ENCODE data around the gene HK2. TPM values are rescaled to one million over a fixed set of nuclear protein-coding genes. Genes with fewer than 3 reads are reported as not detected.

HK2 gene
- total and polyA plus RNA-seq, 7 experiments from 2014 or later, result 3.6 to 74.6 (median 12.1) TPM

GRCh38 chr2:74858281-74858680, 24.4 kb downstream of the HK2 start:
- intact Hi-C loops (cut with micrococcal nuclease), result no loop called here
- Histone ChIP-seq H3K27me3 (ENCODE audit: control insufficient read depth in 2 of 2, insufficient read depth in 2 of 2, low read length in 2 of 2) (no peaks in the 10 kb centered on the region), H3K4me1 (ENCODE audit: control insufficient read depth in 2 of 2, insufficient read depth in 2 of 2, low read length in 2 of 2) (no peaks in the 10 kb centered on the region), H3K9me3 (ENCODE audit: control insufficient read depth in 2 of 3, low read length in 3 of 3) (no peaks in the 10 kb centered on the region), H3K27ac (ENCODE audit: low read depth, low read length) (no peak overlapping the region), H3K36me3 (ENCODE audit: control insufficient read depth in 2 of 3, insufficient read depth in 3 of 3, low read length in 3 of 3) (peaks cover 0 to 18% (median 0%) of the 10 kb centered on the region in 3 experiments), H3K4me3 (ENCODE audit: low read length) (no peak overlapping the region)
- DNase-seq (no peak), ATAC-seq (no peak)
- H3K4me3 Mint-ChIP-seq, result no peak overlapping the region
- H3K4me1 Mint-ChIP-seq, result peaks cover 5 to 46% (median 15%) of the 10 kb centered on the region in 7 donors
- H3K9me3 Mint-ChIP-seq, result no peaks in the 10 kb centered on the region
- peak overlapping the region in 1 of 9 donors; percentile 26 for H3K27ac Mint-ChIP-seq
- no peaks in the 10 kb centered on the region for H3K27me3 Mint-ChIP-seq
- POLR2A ChIA-PET, result interaction anchor here (0.6 to 0.9 kb wide), 2 partner anchors 14 to 77 kb away, joined by 3 to 4 read pairs; no protein-coding TSS in a partner anchor
- CTCF ChIA-PET, result interaction anchor here (0.6 kb wide), 2 partner anchors 117 to 257 kb away, joined by 3 to 10 read pairs; no protein-coding TSS in a partner anchor
- peaks cover 4 to 26% (median 22%) of the 10 kb centered on the region in 5 donors for H3K36me3 Mint-ChIP-seq

- H3K27ac ChIP-seq (ENCODE audit: low read depth, low read length), result no peak overlapping the region
- Mint-ChIP-seq H3K4me1 (peaks cover 5 to 56% (median 15%) of the 10 kb centered on the region in 7 donors), H3K27ac (peak overlapping the region in 1 of 9 donors; percentile 17), H3K4me3 (no peak overlapping the region), H3K9me3 (no peaks in the 10 kb centered on the region), H3K36me3 (peaks cover 4 to 21% (median 19%) of the 10 kb centered on the region in 5 donors), H3K27me3 (no peaks in the 10 kb centered on the region)
- DNase-seq, result no peak
- peaks cover 0 to 12% (median 0%) of the 10 kb centered on the region in 3 experiments for H3K36me3 ChIP-seq (ENCODE audit: control insufficient read depth in 2 of 3, insufficient read depth in 3 of 3, low read length in 3 of 3)
- CTCF ChIA-PET, result no interaction called here
- H3K9me3 ChIP-seq (ENCODE audit: control insufficient read depth in 2 of 3, low read length in 3 of 3), result no peaks in the 10 kb centered on the region
- POLR2A ChIA-PET, result no interaction called here
- no peaks in the 10 kb centered on the region for H3K4me1 ChIP-seq (ENCODE audit: control insufficient read depth in 2 of 2, insufficient read depth in 2 of 2, low read length in 2 of 2)
- intact Hi-C loops (cut with micrococcal nuclease), result no loop called here
- H3K27me3 ChIP-seq (ENCODE audit: control insufficient read depth in 2 of 2, insufficient read depth in 2 of 2, low read length in 2 of 2), result no peaks in the 10 kb centered on the region
- no peak for ATAC-seq
- H3K4me3 ChIP-seq (ENCODE audit: low read length), result no peak overlapping the region
Observed at GRCh38 chr2:74860079-74860478, 26.2 kb downstream of the HK2 start.

GRCh38 chr2:74860521-74860920, 26.6 kb downstream of the HK2 start:
- Histone ChIP-seq H3K36me3 (ENCODE audit: control insufficient read depth in 2 of 3, insufficient read depth in 3 of 3, low read length in 3 of 3) (peaks cover 0 to 8% (median 0%) of the 10 kb centered on the region in 3 experiments), H3K4me3 (ENCODE audit: low read length) (no peak overlapping the region), H3K4me1 (ENCODE audit: control insufficient read depth in 2 of 2, insufficient read depth in 2 of 2, low read length in 2 of 2) (no peaks in the 10 kb centered on the region), H3K9me3 (ENCODE audit: control insufficient read depth in 2 of 3, low read length in 3 of 3) (no peaks in the 10 kb centered on the region), H3K27ac (ENCODE audit: low read depth, low read length) (no peak overlapping the region), H3K27me3 (ENCODE audit: control insufficient read depth in 2 of 2, insufficient read depth in 2 of 2, low read length in 2 of 2) (no peaks in the 10 kb centered on the region)
- no peak overlapping the region for H3K4me3 Mint-ChIP-seq
- H3K27me3 Mint-ChIP-seq, result no peaks in the 10 kb centered on the region
- ChIA-PET POLR2A (no interaction called here), CTCF (no interaction called here)
- ATAC-seq (no peak), DNase-seq (no peak)
- H3K27ac Mint-ChIP-seq, result peak overlapping the region in 1 of 9 donors; percentile 17
- H3K9me3 Mint-ChIP-seq, result no peaks in the 10 kb centered on the region
- intact Hi-C loops (cut with micrococcal nuclease), result no loop called here
- peaks cover 2 to 19% (median 15%) of the 10 kb centered on the region in 5 donors for H3K36me3 Mint-ChIP-seq
- peaks cover 5 to 53% (median 17%) of the 10 kb centered on the region in 7 donors for H3K4me1 Mint-ChIP-seq

GRCh38 chr2:74861531-74861930, 27.6 kb downstream of the HK2 start:
- peaks cover 0 to 3% (median 0%) of the 10 kb centered on the region in 3 experiments for H3K36me3 ChIP-seq (ENCODE audit: control insufficient read depth in 2 of 3, insufficient read depth in 3 of 3, low read length in 3 of 3)
- H3K27ac ChIP-seq (ENCODE audit: low read depth, low read length), result no peak overlapping the region
- H3K36me3 Mint-ChIP-seq, result peaks cover 0 to 11% (median 5%) of the 10 kb centered on the region in 5 donors
- peaks cover 8 to 54% (median 24%) of the 10 kb centered on the region in 7 donors for H3K4me1 Mint-ChIP-seq
- no peak overlapping the region for H3K4me3 Mint-ChIP-seq
- no peaks in the 10 kb centered on the region for H3K9me3 ChIP-seq (ENCODE audit: control insufficient read depth in 2 of 3, low read length in 3 of 3)
- peak overlapping the region in 1 of 9 donors; percentile 12 for H3K27ac Mint-ChIP-seq
- DNase-seq (no peak), ATAC-seq (no peak)
- no peaks in the 10 kb centered on the region for H3K4me1 ChIP-seq (ENCODE audit: control insufficient read depth in 2 of 2, insufficient read depth in 2 of 2, low read length in 2 of 2)
- H3K9me3 Mint-ChIP-seq, result no peaks in the 10 kb centered on the region
- H3K27me3 ChIP-seq (ENCODE audit: control insufficient read depth in 2 of 2, insufficient read depth in 2 of 2, low read length in 2 of 2), result no peaks in the 10 kb centered on the region
- no peaks in the 10 kb centered on the region for H3K27me3 Mint-ChIP-seq
- intact Hi-C loops (cut with micrococcal nuclease), result no loop called here
- POLR2A ChIA-PET, result no interaction called here
- no peak overlapping the region for H3K4me3 ChIP-seq (ENCODE audit: low read length)
- CTCF ChIA-PET, result no interaction called here

- Mint-ChIP-seq H3K4me1 (peaks cover 10 to 56% (median 25%) of the 10 kb centered on the region in 7 donors), H3K9me3 (no peaks in the 10 kb centered on the region), H3K27ac (peak overlapping the region in 1 of 9 donors; percentile 12), H3K36me3 (peaks cover 0 to 10% (median 3%) of the 10 kb centered on the region in 5 donors), H3K27me3 (no peaks in the 10 kb centered on the region), H3K4me3 (no peak overlapping the region)
- CTCF ChIA-PET, result interaction anchor here (1.9 kb wide), 1 partner anchor 15 kb away, joined by 6 read pairs; no protein-coding TSS in a partner anchor
- no peak overlapping the region for H3K4me3 ChIP-seq (ENCODE audit: low read length)
- POLR2A ChIA-PET, result interaction anchor here (1.2 kb wide), 1 partner anchor 13 kb away, joined by 4 read pairs; no protein-coding TSS in a partner anchor
- no peaks in the 10 kb centered on the region for H3K36me3 ChIP-seq (ENCODE audit: control insufficient read depth in 2 of 3, insufficient read depth in 3 of 3, low read length in 3 of 3)
- DNase-seq, result no peak
- no peak for ATAC-seq
- no peak overlapping the region for H3K27ac ChIP-seq (ENCODE audit: low read depth, low read length)
- H3K4me1 ChIP-seq (ENCODE audit: control insufficient read depth in 2 of 2, insufficient read depth in 2 of 2, low read length in 2 of 2), result no peaks in the 10 kb centered on the region
- no peaks in the 10 kb centered on the region for H3K27me3 ChIP-seq (ENCODE audit: control insufficient read depth in 2 of 2, insufficient read depth in 2 of 2, low read length in 2 of 2)
- no peaks in the 10 kb centered on the region for H3K9me3 ChIP-seq (ENCODE audit: control insufficient read depth in 2 of 3, low read length in 3 of 3)
- intact Hi-C loops (cut with micrococcal nuclease), result no loop called here
Observed at GRCh38 chr2:74862020-74862964, 28.4 kb downstream of the HK2 start.

GRCh38 chr2:74863802-74864248, 29.9 kb downstream of the HK2 start:
- Histone ChIP-seq H3K4me3 (ENCODE audit: low read length) (no peak overlapping the region), H3K36me3 (ENCODE audit: control insufficient read depth in 2 of 3, insufficient read depth in 3 of 3, low read length in 3 of 3) (peaks cover 0 to 13% (median 0%) of the 10 kb centered on the region in 3 experiments), H3K4me1 (ENCODE audit: control insufficient read depth in 2 of 2, insufficient read depth in 2 of 2, low read length in 2 of 2) (no peaks in the 10 kb centered on the region), H3K9me3 (ENCODE audit: control insufficient read depth in 2 of 3, low read length in 3 of 3) (no peaks in the 10 kb centered on the region), H3K27me3 (ENCODE audit: control insufficient read depth in 2 of 2, insufficient read depth in 2 of 2, low read length in 2 of 2) (no peaks in the 10 kb centered on the region), H3K27ac (ENCODE audit: low read depth, low read length) (no peak overlapping the region)
- Mint-ChIP-seq H3K27ac (no peak overlapping the region), H3K4me1 (peaks cover 8 to 66% (median 29%) of the 10 kb centered on the region in 7 donors), H3K9me3 (no peaks in the 10 kb centered on the region), H3K36me3 (peaks cover 0 to 21% (median 14%) of the 10 kb centered on the region in 5 donors), H3K27me3 (no peaks in the 10 kb centered on the region), H3K4me3 (no peak overlapping the region)
- ChIA-PET POLR2A (no interaction called here), CTCF (interaction anchor here (1.9 kb wide), 1 partner anchor 13 kb away, joined by 6 read pairs; no protein-coding TSS in a partner anchor)
- intact Hi-C loops (cut with micrococcal nuclease), result no loop called here
- ATAC-seq, result no peak
- DNase-seq, result no peak
